ENCODE data around the gene EPYC.

Gene EPYC

DNA sequence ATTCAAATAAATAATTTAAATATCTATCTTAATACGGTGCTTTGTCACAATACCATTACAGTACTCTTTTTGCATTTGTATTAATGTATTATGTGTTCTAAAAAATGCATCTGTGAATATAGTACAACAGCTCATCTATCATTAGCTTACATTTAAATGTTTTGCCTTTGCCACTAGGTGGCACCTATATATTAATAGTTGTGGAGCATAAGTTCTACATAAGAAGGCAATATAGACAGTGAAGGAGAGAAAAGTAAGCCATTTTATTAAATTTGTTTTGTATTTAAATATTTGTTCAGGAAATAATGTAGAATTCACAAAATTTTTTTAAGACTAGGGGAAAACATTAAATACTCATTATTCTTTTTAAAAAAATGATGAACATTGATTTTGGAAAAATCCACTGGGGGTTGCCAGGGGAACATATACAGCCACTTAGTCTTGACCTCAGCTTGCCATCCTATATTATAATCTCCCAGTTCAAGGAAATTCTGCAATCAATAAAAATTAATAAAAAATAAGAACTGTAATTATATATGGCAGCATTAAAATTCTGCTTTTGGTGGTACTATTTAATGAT, 59.6 kb downstream of the EPYC start:
- TF ChIP-seq, protein P1, sequence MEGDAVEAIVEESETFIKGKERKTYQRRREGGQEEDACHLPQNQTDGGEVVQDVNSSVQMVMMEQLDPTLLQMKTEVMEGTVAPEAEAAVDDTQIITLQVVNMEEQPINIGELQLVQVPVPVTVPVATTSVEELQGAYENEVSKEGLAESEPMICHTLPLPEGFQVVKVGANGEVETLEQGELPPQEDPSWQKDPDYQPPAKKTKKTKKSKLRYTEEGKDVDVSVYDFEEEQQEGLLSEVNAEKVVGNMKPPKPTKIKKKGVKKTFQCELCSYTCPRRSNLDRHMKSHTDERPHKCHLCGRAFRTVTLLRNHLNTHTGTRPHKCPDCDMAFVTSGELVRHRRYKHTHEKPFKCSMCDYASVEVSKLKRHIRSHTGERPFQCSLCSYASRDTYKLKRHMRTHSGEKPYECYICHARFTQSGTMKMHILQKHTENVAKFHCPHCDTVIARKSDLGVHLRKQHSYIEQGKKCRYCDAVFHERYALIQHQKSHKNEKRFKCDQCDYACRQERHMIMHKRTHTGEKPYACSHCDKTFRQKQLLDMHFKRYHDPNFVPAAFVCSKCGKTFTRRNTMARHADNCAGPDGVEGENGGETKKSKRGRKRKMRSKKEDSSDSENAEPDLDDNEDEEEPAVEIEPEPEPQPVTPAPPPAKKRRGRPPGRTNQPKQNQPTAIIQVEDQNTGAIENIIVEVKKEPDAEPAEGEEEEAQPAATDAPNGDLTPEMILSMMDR (IDR thresholded peaks at IDR 0.05; ENCODE audit: low read depth, low read length) = no peak
- no peak overlapping the region for H3K27ac ChIP-seq
- no peaks in the 10 kb centered on the region for H3K27me3 ChIP-seq (ENCODE audit: insufficient read depth, low read depth, severe bottlenecking)
- H3K9me3 ChIP-seq (ENCODE audit: severe bottlenecking) = no peaks in the 10 kb centered on the region
- H3K36me3 ChIP-seq = no peaks in the 10 kb centered on the region
- no peak overlapping the region for H3K4me3 ChIP-seq (ENCODE audit: low read depth, low read length)
- DNase-seq = no peak

DNA sequence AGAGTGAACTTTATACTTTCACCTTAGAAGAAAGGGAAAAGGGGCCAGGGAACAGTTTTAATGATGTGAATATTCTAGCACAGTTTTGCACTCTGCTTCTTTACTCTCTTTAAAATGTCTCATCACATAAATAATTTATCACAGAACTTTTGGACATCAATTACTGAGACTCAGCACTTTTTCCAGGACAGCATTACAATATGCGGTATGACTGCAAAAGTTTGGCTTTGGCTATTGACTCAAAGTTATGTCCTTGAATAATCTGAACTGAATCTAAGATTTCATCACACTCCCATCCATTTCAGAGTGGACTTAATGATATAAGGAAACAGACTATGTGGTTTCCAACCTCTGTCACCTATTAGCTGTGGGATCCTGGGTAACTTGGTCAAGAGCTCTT, 61.5 kb downstream of the EPYC start:
- no peak for DNase-seq
- TF ChIP-seq, protein P1 (IDR thresholded peaks at IDR 0.05; ENCODE audit: low read depth, low read length) = no peak
- H3K27me3 ChIP-seq (ENCODE audit: insufficient read depth, low read depth, severe bottlenecking) = no peaks in the 10 kb centered on the region
- H3K9me3 ChIP-seq (ENCODE audit: severe bottlenecking) = no peaks in the 10 kb centered on the region
- no peaks in the 10 kb centered on the region for H3K36me3 ChIP-seq
- H3K4me3 ChIP-seq (ENCODE audit: low read depth, low read length) = no peak overlapping the region
- no peak overlapping the region for H3K27ac ChIP-seq

DNA sequence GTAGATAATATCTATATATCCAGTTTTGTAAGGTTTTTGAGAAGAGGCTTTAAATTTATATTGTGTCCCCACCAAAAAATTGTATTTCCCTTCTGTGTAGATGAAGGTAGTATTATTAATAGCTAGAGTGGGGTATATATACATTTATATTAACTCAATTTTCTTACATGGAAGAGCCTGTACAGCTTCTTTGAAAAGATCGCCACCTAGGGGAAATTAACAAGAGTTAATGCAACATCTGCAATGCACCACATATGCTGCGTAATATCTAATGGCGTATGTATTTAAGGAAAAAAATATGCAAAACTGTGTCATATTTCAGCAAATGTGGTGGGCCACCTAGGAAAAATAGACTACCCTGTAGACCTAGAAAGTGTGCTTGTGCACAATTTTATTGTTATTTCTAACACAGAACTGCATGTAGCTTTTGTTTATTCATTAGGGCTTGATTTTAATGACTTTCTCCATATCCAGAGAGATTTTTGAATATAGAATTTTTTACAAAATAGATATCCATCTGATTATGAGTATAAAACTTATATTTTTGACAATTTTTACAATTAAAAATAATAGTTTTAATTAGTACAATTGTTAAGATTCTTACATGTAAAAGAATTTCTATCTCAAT, 63.8 kb downstream of the EPYC start:
- Histone ChIP-seq H3K9me3 (ENCODE audit: severe bottlenecking) (peaks cover 4% of the 10 kb centered on the region), H3K36me3 (no peaks in the 10 kb centered on the region), H3K27me3 (ENCODE audit: insufficient read depth, low read depth, severe bottlenecking) (no peaks in the 10 kb centered on the region), H3K27ac (no peak overlapping the region), H3K4me3 (ENCODE audit: low read depth, low read length) (no peak overlapping the region)
- DNase-seq = no peak
- TF ChIP-seq, protein P1 (IDR thresholded peaks at IDR 0.05; ENCODE audit: low read depth, low read length) = peak; percentile 25; the same call in 1 of the 2 replicates

DNA sequence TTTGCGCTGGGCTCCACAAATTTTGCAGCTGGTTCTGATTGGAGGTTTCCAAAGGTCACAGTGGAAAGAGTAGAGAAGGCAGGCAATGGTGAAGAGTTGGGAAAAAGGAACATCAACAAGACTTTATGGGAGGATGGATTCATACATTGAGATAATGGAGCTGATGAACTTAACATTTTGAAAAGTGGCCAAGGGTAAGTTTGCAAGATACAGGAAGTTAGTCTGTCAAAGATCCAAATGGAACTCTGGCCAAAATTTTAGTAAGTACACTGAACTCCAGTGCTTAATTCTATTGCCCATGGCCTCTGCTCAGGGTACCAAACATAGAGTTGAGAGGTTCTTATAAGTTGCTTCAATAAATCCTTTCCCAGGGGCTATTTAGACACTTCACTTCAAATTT, 65.4 kb downstream of the EPYC start:
- Histone ChIP-seq H3K4me3 (ENCODE audit: low read depth, low read length) (no peak overlapping the region), H3K9me3 (ENCODE audit: severe bottlenecking) (peaks cover 9% of the 10 kb centered on the region), H3K27me3 (ENCODE audit: insufficient read depth, low read depth, severe bottlenecking) (no peaks in the 10 kb centered on the region), H3K36me3 (no peaks in the 10 kb centered on the region), H3K27ac (no peak overlapping the region)
- TF ChIP-seq, protein P1 (IDR thresholded peaks at IDR 0.05; ENCODE audit: low read depth, low read length) = no peak
- DNase-seq = no peak

DNA sequence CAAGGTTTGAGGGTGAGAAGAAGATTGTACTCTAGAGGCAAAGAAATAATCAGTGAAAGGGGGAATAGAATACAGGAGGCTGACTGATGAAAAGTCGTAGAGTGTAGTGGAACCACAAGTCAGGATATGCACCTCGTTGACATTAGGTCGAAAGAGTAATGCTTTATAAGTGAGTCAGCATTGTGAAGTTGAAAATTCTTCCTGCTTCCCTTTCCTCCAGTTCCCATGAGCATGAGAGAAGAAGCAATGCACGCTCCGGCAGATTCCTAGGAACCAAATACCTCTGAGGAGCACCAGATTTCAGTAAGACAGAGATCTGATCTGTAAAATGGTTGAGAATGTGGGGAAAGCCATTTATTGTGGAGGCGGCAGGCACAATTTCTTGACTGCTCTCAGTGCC, 66.3 kb downstream of the EPYC start:
- no peaks in the 10 kb centered on the region for H3K36me3 ChIP-seq
- peaks cover 9% of the 10 kb centered on the region for H3K9me3 ChIP-seq (ENCODE audit: severe bottlenecking)
- TF ChIP-seq, protein P1 (IDR thresholded peaks at IDR 0.05; ENCODE audit: low read depth, low read length) = no peak
- no peaks in the 10 kb centered on the region for H3K27me3 ChIP-seq (ENCODE audit: insufficient read depth, low read depth, severe bottlenecking)
- no peak for DNase-seq
- H3K4me3 ChIP-seq (ENCODE audit: low read depth, low read length) = no peak overlapping the region
- no peak overlapping the region for H3K27ac ChIP-seq

DNA sequence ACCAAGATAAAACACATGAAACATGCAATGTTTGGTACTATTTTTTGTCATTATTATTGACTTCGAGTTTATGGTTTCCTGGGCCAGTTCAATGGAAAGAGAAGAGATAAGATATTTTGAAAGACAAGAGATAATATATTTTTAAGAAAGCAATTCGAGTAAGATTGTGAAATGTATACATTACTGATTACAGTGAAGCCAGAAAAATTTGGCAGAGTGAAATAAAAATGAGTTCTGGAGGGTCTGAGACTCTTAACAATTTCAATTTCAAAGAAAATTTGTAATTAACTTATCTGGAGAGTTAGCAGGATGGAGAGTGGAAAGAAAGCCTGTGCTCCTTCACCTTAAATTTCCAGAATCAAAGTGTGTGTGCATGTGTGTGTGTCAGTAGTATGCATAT, 67.1 kb downstream of the EPYC start:
- Histone ChIP-seq H3K4me3 (ENCODE audit: low read depth, low read length) (no peak overlapping the region), H3K36me3 (no peaks in the 10 kb centered on the region), H3K27me3 (ENCODE audit: insufficient read depth, low read depth, severe bottlenecking) (no peaks in the 10 kb centered on the region), H3K27ac (no peak overlapping the region), H3K9me3 (ENCODE audit: severe bottlenecking) (peaks cover 9% of the 10 kb centered on the region)
- no peak for DNase-seq
- TF ChIP-seq, protein P1 (IDR thresholded peaks at IDR 0.05; ENCODE audit: low read depth, low read length) = no peak
